ENCODE data around the gene MCRIP2. TPM values are rescaled to one million over a fixed set of nuclear protein-coding genes. Genes with fewer than 3 reads are reported as not detected.

Gene MCRIP2
- total RNA-seq, 2 donors from 2014 or later = 22.8 to 34.2 TPM

DNA sequence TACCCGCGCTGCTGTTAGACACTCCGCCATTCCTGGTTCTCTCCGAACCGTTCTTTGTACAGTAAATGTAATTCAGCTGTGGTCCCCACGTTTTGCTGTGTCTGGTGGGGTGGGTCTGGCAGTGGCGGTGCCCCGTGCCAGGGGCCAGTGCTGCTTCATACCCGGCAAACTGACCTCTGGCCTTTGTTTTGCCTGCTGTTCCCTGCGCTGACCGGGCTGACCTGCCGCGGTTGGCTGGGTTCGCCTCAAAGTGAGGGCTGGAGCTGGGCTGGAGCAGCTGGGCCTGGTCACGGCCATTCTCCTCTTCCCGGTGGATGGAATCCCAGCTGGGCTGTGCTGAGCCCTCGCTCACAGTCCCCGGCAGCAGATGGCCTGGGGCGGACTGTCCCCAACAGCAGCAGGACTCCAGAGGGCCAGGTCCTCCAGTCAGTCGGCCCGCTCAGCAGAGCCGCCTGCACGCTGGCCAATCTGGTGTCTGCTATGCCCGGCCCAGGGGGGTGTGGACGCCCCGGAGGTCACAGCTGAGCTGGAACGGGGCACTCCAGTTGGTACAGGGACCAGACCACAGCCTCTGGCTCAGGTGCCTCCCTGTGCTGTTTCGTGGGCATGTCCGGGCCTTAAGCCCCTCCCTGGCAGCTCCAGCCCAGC, 12.3 kb upstream of the MCRIP2 start:
- Histone ChIP-seq H3K4me3 (ENCODE audit: low read length) (no peak overlapping the region), H3K9me3 (ENCODE audit: control insufficient read depth, low read length) (no peaks in the 10 kb centered on the region), H3K4me1 (ENCODE audit: control insufficient read depth, insufficient read depth, low read length) (peaks cover 9% of the 10 kb centered on the region), H3K9ac (ENCODE audit: extremely low read depth, low read length, poor library complexity, severe bottlenecking) (no peak overlapping the region), H3K27me3 (ENCODE audit: control insufficient read depth, insufficient read depth, low read length, poor library complexity, severe bottlenecking) (no peaks in the 10 kb centered on the region), H3K27ac (ENCODE audit: low read depth, low read length) (peak overlapping the region; percentile 95), H3K36me3 (ENCODE audit: control insufficient read depth, insufficient read depth, low read length) (no peaks in the 10 kb centered on the region)
- no peak for TF ChIP-seq CTCF (conservative IDR thresholded peaks at IDR 0.05)
- Mint-ChIP-seq H3K4me3 (no peak overlapping the region), H3K27me3 (ENCODE audit: insufficient read depth) (no peaks in the 10 kb centered on the region), H3K9me3 (no peaks in the 10 kb centered on the region), H3K4me1 (no peaks in the 10 kb centered on the region), H3K27ac (no peak overlapping the region), H3K36me3 (ENCODE audit: low read depth) (peaks cover 10% of the 10 kb centered on the region)
- DNase-seq = no peak
- 68 to 86% methylated on average over 28 to 29 of the region's 29 CpGs for WGBS, 2 experiments (ENCODE audit: insufficient coverage in 1 of 2, insufficient read length in 1 of 2)

DNA sequence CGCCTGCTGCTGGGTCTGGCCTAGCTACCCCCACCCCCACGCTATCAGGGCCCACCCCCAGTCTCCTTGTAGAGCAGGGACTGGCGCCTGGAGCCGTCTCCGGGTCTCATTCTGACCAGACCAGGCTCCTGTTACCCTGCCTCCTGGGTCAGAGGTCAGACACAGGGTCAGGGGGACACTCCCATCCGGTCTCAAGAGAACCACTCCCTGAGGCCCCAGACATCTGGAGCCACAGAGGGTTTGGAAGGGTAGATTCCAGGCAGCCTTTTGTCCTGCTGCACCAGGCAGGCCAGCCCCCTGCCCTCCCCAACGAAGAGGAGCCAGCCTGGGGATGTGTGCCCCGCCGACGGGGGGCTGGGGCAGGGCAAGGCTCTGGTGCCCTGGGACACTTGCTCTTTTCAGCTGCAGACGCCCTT, 11.8 kb upstream of the MCRIP2 start:
- Histone ChIP-seq H3K9me3 (ENCODE audit: control insufficient read depth, low read length) (no peaks in the 10 kb centered on the region), H3K9ac (ENCODE audit: extremely low read depth, low read length, poor library complexity, severe bottlenecking) (no peak overlapping the region), H3K36me3 (ENCODE audit: control insufficient read depth, insufficient read depth, low read length) (no peaks in the 10 kb centered on the region), H3K27ac (ENCODE audit: low read depth, low read length) (peak overlapping the region; percentile 95), H3K4me3 (ENCODE audit: low read length) (no peak overlapping the region), H3K4me1 (ENCODE audit: control insufficient read depth, insufficient read depth, low read length) (peaks cover 9% of the 10 kb centered on the region), H3K27me3 (ENCODE audit: control insufficient read depth, insufficient read depth, low read length, poor library complexity, severe bottlenecking) (no peaks in the 10 kb centered on the region)
- no peaks in the 10 kb centered on the region for H3K9me3 Mint-ChIP-seq
- peaks cover 10% of the 10 kb centered on the region for H3K36me3 Mint-ChIP-seq (ENCODE audit: low read depth)
- no peak overlapping the region for H3K4me3 Mint-ChIP-seq
- WGBS, 2 experiments (ENCODE audit: insufficient coverage in 1 of 2, insufficient read length in 1 of 2) = 49 to 63% methylated on average over 10 to 11 of the region's 11 CpGs
- H3K27ac Mint-ChIP-seq = no peak overlapping the region
- H3K27me3 Mint-ChIP-seq (ENCODE audit: insufficient read depth) = no peaks in the 10 kb centered on the region
- no peak for TF ChIP-seq CTCF (conservative IDR thresholded peaks at IDR 0.05)
- H3K4me1 Mint-ChIP-seq = no peaks in the 10 kb centered on the region
- no peak for DNase-seq

GRCh38 chr16:630249-630814, 11.3 kb upstream of the MCRIP2 start:
- Histone ChIP-seq H3K4me3 (ENCODE audit: low read length) (peak overlapping the region; percentile 27), H3K9me3 (ENCODE audit: control insufficient read depth, low read length) (no peaks in the 10 kb centered on the region), H3K27ac (ENCODE audit: low read depth, low read length) (peak overlapping the region; percentile 95), H3K4me1 (ENCODE audit: control insufficient read depth, insufficient read depth, low read length) (peaks cover 9% of the 10 kb centered on the region), H3K36me3 (ENCODE audit: control insufficient read depth, insufficient read depth, low read length) (no peaks in the 10 kb centered on the region), H3K9ac (ENCODE audit: extremely low read depth, low read length, poor library complexity, severe bottlenecking) (no peak overlapping the region), H3K27me3 (ENCODE audit: control insufficient read depth, insufficient read depth, low read length, poor library complexity, severe bottlenecking) (no peaks in the 10 kb centered on the region)
- no peaks in the 10 kb centered on the region for H3K9me3 Mint-ChIP-seq
- H3K27me3 Mint-ChIP-seq (ENCODE audit: insufficient read depth) = no peaks in the 10 kb centered on the region
- peak overlapping the region; percentile 39 for H3K4me3 Mint-ChIP-seq
- no peak for TF ChIP-seq CTCF (conservative IDR thresholded peaks at IDR 0.05)
- H3K27ac Mint-ChIP-seq = no peak overlapping the region
- H3K36me3 Mint-ChIP-seq (ENCODE audit: low read depth) = peaks cover 10% of the 10 kb centered on the region
- no peaks in the 10 kb centered on the region for H3K4me1 Mint-ChIP-seq
- 49 to 58% methylated on average over 16 to 28 of the region's 29 CpGs for WGBS, 2 experiments (ENCODE audit: insufficient coverage in 1 of 2, insufficient read length in 1 of 2)
- DNase-seq = no peak

Measured in endodermal cell (in vitro differentiated cells).